Colonic mucosa (tissue), 4 donors: ENCODE data around the gene PHIP. TPM values are rescaled to one million over a fixed set of nuclear protein-coding genes. Genes with fewer than 3 reads are reported as not detected.

Experiments
- DNase-seq: peaks from one replicate; pipeline ENCODE4 v3.0.0-alpha.2; 2020
- H3K27ac ChIP-seq: fragments of 200-600 bp; one replicate; pipeline ENCODE4 v1.8.0; 2021
- H3K27me3 ChIP-seq: fragments of 200-600 bp; one replicate; pipeline ENCODE4 v1.8.0; 2021
- H3K36me3 ChIP-seq: fragments of 200-600 bp; one replicate; pipeline ENCODE4 v1.8.0; 2021
- H3K4me1 ChIP-seq: fragments of 200-600 bp; one replicate; pipeline ENCODE4 v1.8.0; 2021; ENCODE audit warnings: mild to moderate bottlenecking
- H3K4me3 ChIP-seq: fragments of 200-600 bp; one replicate; pipeline ENCODE4 v1.8.0; 2021
- H3K9ac ChIP-seq, 2 donors: one replicate each; pipeline ENCODE4 v1.7.0; 2013; ENCODE audit warnings: control low read depth in 2 of 2, low read depth in 2 of 2, low read length in 2 of 2
- H3K9me3 ChIP-seq: fragments of 200-600 bp; one replicate; pipeline ENCODE4 v1.8.0; 2021
- CTCF ChIP-seq: fragments of 200-600 bp; IDR thresholded peaks from one replicate; pipeline ENCODE4 v1.8.0; 2022; ENCODE audit warnings: antibody characterized with exemption, mild to moderate bottlenecking
- intact Hi-C: fragments of 100-400 bp; cut with DNase I; formaldehyde crosslinking; loops from one replicate; pipeline ENCODE4 v1.14.1; 2022
- total RNA-seq, 2 donors: library from RNA; stranded (reverse); fragmentation: NEBNext Ultra II Directional in 1 of 2; extraction: Animal tissue kit (Norgen Biotek cat#: 25700) in 1 of 2; gene quantifications; one replicate each; pipeline ENCODE4 v1.2.1, GENCODE V29; 2021
- donor health status: healthy.
- donor health status: DM: no; HTN: no; CAD: no.
- donor health status: DM: no; HTN: no; CAD: no.

The PHIP gene
- total RNA-seq, 2 donors from 2014 or later: 19.3 to 20.5 TPM

- H3K27me3 ChIP-seq: no peaks in the 10 kb centered on the region
- no peak overlapping the region for H3K27ac ChIP-seq
- H3K9me3 ChIP-seq: no peaks in the 10 kb centered on the region
- no peaks in the 10 kb centered on the region for H3K36me3 ChIP-seq
- H3K9ac ChIP-seq: no peak overlapping the region
- intact Hi-C loops: no loop called here
- TF ChIP-seq CTCF: no peak
- DNase-seq: no peak
- no peaks in the 10 kb centered on the region for H3K4me1 ChIP-seq
- no peak overlapping the region for H3K4me3 ChIP-seq
These were observed 73.0 kb downstream of the PHIP start for GRCh38 chr6:79005024-79005423.

DNA sequence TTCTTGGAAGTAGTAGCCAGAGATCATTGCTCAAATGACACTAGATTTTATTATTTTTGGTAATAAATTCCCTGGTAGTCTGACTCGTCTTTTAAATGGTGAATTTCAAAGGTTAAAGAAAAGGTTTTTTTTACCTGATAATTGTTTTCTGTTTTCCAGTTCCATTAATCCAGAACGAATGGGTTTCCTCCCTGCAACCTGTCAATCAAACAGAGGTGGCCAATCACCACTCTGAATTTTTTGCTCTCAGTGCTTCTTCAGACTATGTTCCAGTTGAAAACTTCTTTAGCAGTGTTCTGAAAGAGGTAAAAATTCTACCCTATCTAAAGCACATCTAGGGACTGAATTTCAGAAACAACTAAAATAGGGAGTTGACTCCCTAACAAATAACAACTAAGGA is 73.8 kb downstream of the PHIP start:
- intact Hi-C loops: no loop called here
- no peaks in the 10 kb centered on the region for H3K4me1 ChIP-seq
- H3K27ac ChIP-seq: no peak overlapping the region
- no peaks in the 10 kb centered on the region for H3K9me3 ChIP-seq
- H3K27me3 ChIP-seq: no peaks in the 10 kb centered on the region
- no peak for DNase-seq
- no peak overlapping the region for H3K4me3 ChIP-seq
- no peaks in the 10 kb centered on the region for H3K36me3 ChIP-seq
- no peak overlapping the region for H3K9ac ChIP-seq
- no peak for TF ChIP-seq CTCF

DNA sequence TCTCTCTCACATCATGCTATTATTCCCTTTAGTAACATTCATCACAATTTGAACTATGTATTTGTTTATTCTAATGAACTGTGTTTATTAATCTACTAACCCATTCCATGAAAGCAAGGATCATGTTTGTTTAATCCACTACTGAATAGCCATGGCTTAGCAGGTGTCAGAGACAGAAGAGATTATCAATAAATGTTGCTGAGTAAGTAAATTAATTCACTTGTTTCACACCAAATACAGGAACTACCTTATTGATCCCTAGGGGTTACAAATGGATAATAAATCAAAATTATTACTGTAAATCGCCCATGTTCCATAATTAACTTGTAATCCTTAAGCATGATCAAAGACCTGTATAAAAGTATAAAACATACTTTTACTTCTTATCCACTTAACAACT is 76.6 kb downstream of the PHIP start:
- Histone ChIP-seq H3K36me3 (peaks cover 7% of the 10 kb centered on the region), H3K4me3 (no peak overlapping the region)
- intact Hi-C loops: no loop called here

DNA sequence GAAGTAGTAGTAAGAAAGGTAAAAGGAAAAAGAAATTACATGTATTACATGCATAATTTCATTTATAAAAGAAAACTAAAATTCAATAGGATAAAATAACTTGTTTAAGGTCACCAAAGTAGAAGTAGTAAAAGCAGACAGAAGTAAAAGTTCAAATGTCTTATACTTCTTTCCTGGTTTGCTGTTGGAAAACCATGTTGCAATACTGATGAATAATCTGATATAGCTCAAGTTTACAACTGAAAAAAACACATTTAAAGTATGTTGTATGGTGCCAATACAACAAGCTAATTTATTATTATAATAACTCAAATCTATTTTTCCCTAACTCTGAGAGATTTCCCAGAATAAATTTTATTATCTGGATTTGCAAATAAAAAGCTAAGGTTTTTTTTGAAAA is 78.3 kb downstream of the PHIP start:
- no peak overlapping the region for H3K4me3 ChIP-seq
- DNase-seq: no peak
- H3K9ac ChIP-seq: no peak overlapping the region
- no peaks in the 10 kb centered on the region for H3K27me3 ChIP-seq
- peaks cover 12% of the 10 kb centered on the region for H3K36me3 ChIP-seq
- intact Hi-C loops: no loop called here
- H3K4me1 ChIP-seq: no peaks in the 10 kb centered on the region
- H3K27ac ChIP-seq: no peak overlapping the region
- no peaks in the 10 kb centered on the region for H3K9me3 ChIP-seq
- TF ChIP-seq CTCF: no peak

More for the DNA sequence above, 76.6 kb downstream of the PHIP start:
- Histone ChIP-seq H3K27ac (no peak overlapping the region), H3K4me1 (no peaks in the 10 kb centered on the region), H3K27me3 (no peaks in the 10 kb centered on the region), H3K9ac (no peak overlapping the region), H3K9me3 (no peaks in the 10 kb centered on the region)
- DNase-seq: no peak
- no peak for TF ChIP-seq CTCF

GRCh38 chr6:78995946-78996345 is 82.1 kb downstream of the PHIP start:
- H3K27me3 ChIP-seq: no peaks in the 10 kb centered on the region
- no peaks in the 10 kb centered on the region for H3K4me1 ChIP-seq
- H3K9ac ChIP-seq: no peak overlapping the region
- TF ChIP-seq CTCF: no peak
- no peak for DNase-seq
- H3K36me3 ChIP-seq: peaks cover 19% of the 10 kb centered on the region
- intact Hi-C loops: no loop called here
- H3K27ac ChIP-seq: no peak overlapping the region
- no peak overlapping the region for H3K4me3 ChIP-seq
- no peaks in the 10 kb centered on the region for H3K9me3 ChIP-seq

- H3K9ac ChIP-seq: no peak overlapping the region
- intact Hi-C loops: no loop called here
- no peak overlapping the region for H3K27ac ChIP-seq
- no peak for DNase-seq
- H3K27me3 ChIP-seq: no peaks in the 10 kb centered on the region
- no peaks in the 10 kb centered on the region for H3K9me3 ChIP-seq
- no peak overlapping the region for H3K4me3 ChIP-seq
- TF ChIP-seq CTCF: no peak
- peaks cover 19% of the 10 kb centered on the region for H3K36me3 ChIP-seq
- H3K4me1 ChIP-seq: no peaks in the 10 kb centered on the region
These were observed 82.7 kb downstream of the PHIP start for GRCh38 chr6:78995346-78995745.
